HK-2 (cell line): ENCODE data around the gene METTL25.

ENCODE experiments used
- DNase-seq: peaks from one replicate; pipeline ENCODE4 v3.0.0-alpha.2; 2018; ENCODE audit not compliant: unreplicated experiment

METTL25 gene

GRCh38 chr12:82524641-82525040, 166.3 kb downstream of the METTL25 start:
- DNase-seq, result no peak

- no peak for DNase-seq
These were observed 167.3 kb downstream of the METTL25 start for GRCh38 chr12:82525616-82526015.

- DNase-seq, result no peak
These were observed 168.9 kb downstream of the METTL25 start for GRCh38 chr12:82527165-82527780.
